Calu3 (cell line): ENCODE measurements around the gene TMEM161A. TPM values are rescaled to one million over a fixed set of nuclear protein-coding genes. Genes with fewer than 3 reads are reported as not detected.

Experiments
- BruUV-seq: library from RNA; stranded (reverse); fragments of 400-500 nt; replicated peaks from 2 replicates; lab custom pipeline; 2021; lab: Mats Ljungman, UMichigan
- CTCF ChIA-PET: fragments of 300-600 bp; sonication (Branson Sonifier 250); formaldehyde crosslinking; loops from one replicate; lab custom pipeline; 2022; ENCODE audit warnings: antibody characterized with exemption; lab: Charles Lee
- DNase-seq: peaks from one replicate; pipeline ENCODE4 v3.0.0; 2022
- H3K27ac Mint-ChIP-seq: one replicate; pipeline ENCODE4 v1.8.0; 2022; ENCODE audit warnings: mixed read lengths; ENCODE audit not compliant: unreplicated experiment
- H3K27me3 Mint-ChIP-seq: one replicate; pipeline ENCODE4 v1.8.0; 2022; ENCODE audit warnings: mixed read lengths; ENCODE audit not compliant: unreplicated experiment
- H3K36me3 Mint-ChIP-seq: one replicate; pipeline ENCODE4 v1.8.0; 2022; ENCODE audit warnings: mild to moderate bottlenecking, moderate library complexity, mixed read lengths; ENCODE audit not compliant: insufficient read depth, unreplicated experiment
- H3K4me1 Mint-ChIP-seq: one replicate; pipeline ENCODE4 v1.8.0; 2022; ENCODE audit warnings: mild to moderate bottlenecking, low read depth, mixed read lengths; ENCODE audit not compliant: unreplicated experiment
- H3K4me3 Mint-ChIP-seq: one replicate; pipeline ENCODE4 v1.8.0; 2022; ENCODE audit warnings: mild to moderate bottlenecking, low read depth, moderate library complexity, mixed read lengths; ENCODE audit not compliant: unreplicated experiment
- H3K9me3 Mint-ChIP-seq: one replicate; pipeline ENCODE4 v1.8.0; 2022; ENCODE audit warnings: low read depth, mixed read lengths; ENCODE audit not compliant: unreplicated experiment
- intact Hi-C: fragments of 100-400 bp; cut with micrococcal nuclease; formaldehyde crosslinking; loops from one replicate; pipeline ENCODE4 v1.10.0; 2022; ENCODE audit not compliant: unreplicated experiment
- total RNA-seq: library from RNA; stranded (reverse); gene quantifications from 2 replicates; pipeline ENCODE4 v1.2.3, GENCODE V29; 2022
- TF ChIP-seq, protein P1 (sequence below): fragments of 200-600 bp; IDR thresholded peaks from one replicate; pipeline ENCODE4 v1.8.0; 2022; ENCODE audit warnings: antibody characterized with exemption; ENCODE audit not compliant: unreplicated experiment

The TMEM161A gene
- total RNA-seq, 1 experiment from 2014 or later, result 28.9 TPM

DNA sequence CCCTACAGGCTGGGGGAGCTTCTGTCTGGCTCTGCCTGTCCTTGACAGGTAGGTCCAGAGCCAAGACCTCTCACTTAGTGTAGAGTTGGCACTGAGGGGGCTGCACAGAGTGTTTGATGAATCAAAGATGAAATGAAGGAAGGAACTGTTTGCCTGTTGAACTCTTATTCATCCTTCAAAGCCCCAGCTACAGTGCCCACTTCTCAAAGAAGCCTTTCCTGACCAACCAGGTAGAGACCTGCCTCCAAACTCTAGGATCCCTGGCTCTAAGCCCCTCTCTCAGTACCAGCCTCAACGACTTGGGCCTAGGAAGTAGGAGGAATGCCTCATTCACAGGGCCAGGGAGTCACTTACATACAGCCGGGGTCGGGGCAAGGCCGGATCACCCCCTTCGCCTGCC, 9.1 kb upstream of the TMEM161A start:
- intact Hi-C loops, result loop anchor here (10.0 kb wide), 1 partner anchor 77 kb away; no protein-coding TSS in a partner anchor
- H3K27me3 Mint-ChIP-seq, result no peaks in the 10 kb centered on the region

DNA sequence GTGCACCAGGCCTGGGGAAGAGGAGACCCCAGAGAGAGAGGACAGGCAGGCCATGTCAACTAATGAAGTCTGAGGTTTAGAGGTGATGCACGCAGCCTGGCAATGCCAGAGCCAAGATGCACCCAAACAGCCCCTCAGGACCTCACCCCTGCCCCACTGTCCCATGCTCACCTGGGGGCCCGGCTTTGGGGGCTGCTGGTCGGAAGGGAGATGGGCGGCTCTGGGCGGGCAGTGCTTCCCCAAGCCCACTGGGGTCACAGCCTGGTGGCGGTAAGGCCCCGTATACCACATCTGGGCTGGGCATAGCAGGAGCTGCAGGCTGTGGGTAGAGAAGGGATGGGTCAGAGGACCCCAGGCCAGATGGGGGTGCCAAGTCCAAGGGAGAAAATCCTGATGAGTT, 8.6 kb upstream of the TMEM161A start:
- CTCF ChIA-PET, result no interaction called here
- Mint-ChIP-seq H3K9me3 (no peaks in the 10 kb centered on the region), H3K4me3 (no peak overlapping the region), H3K4me1 (no peaks in the 10 kb centered on the region), H3K36me3 (no peaks in the 10 kb centered on the region), H3K27ac (no peak overlapping the region), H3K27me3 (no peaks in the 10 kb centered on the region)
- no peak for DNase-seq
- BruUV-seq, result no TSS peak
- intact Hi-C loops, result loop anchor here (10.0 kb wide), 1 partner anchor 78 kb away; no protein-coding TSS in a partner anchor
- TF ChIP-seq, protein P1, sequence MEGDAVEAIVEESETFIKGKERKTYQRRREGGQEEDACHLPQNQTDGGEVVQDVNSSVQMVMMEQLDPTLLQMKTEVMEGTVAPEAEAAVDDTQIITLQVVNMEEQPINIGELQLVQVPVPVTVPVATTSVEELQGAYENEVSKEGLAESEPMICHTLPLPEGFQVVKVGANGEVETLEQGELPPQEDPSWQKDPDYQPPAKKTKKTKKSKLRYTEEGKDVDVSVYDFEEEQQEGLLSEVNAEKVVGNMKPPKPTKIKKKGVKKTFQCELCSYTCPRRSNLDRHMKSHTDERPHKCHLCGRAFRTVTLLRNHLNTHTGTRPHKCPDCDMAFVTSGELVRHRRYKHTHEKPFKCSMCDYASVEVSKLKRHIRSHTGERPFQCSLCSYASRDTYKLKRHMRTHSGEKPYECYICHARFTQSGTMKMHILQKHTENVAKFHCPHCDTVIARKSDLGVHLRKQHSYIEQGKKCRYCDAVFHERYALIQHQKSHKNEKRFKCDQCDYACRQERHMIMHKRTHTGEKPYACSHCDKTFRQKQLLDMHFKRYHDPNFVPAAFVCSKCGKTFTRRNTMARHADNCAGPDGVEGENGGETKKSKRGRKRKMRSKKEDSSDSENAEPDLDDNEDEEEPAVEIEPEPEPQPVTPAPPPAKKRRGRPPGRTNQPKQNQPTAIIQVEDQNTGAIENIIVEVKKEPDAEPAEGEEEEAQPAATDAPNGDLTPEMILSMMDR, result no peak

More for the DNA sequence above, 9.1 kb upstream of the TMEM161A start:
- no peak for DNase-seq
- TF ChIP-seq, protein P1, result no peak
- Mint-ChIP-seq H3K4me1 (no peaks in the 10 kb centered on the region), H3K4me3 (no peak overlapping the region), H3K27ac (no peak overlapping the region), H3K36me3 (no peaks in the 10 kb centered on the region), H3K9me3 (no peaks in the 10 kb centered on the region)
- BruUV-seq, result no TSS peak
- CTCF ChIA-PET, result interaction anchor here (1.6 kb wide), 1 partner anchor 77 kb away, joined by 4 read pairs; no protein-coding TSS in a partner anchor

DNA sequence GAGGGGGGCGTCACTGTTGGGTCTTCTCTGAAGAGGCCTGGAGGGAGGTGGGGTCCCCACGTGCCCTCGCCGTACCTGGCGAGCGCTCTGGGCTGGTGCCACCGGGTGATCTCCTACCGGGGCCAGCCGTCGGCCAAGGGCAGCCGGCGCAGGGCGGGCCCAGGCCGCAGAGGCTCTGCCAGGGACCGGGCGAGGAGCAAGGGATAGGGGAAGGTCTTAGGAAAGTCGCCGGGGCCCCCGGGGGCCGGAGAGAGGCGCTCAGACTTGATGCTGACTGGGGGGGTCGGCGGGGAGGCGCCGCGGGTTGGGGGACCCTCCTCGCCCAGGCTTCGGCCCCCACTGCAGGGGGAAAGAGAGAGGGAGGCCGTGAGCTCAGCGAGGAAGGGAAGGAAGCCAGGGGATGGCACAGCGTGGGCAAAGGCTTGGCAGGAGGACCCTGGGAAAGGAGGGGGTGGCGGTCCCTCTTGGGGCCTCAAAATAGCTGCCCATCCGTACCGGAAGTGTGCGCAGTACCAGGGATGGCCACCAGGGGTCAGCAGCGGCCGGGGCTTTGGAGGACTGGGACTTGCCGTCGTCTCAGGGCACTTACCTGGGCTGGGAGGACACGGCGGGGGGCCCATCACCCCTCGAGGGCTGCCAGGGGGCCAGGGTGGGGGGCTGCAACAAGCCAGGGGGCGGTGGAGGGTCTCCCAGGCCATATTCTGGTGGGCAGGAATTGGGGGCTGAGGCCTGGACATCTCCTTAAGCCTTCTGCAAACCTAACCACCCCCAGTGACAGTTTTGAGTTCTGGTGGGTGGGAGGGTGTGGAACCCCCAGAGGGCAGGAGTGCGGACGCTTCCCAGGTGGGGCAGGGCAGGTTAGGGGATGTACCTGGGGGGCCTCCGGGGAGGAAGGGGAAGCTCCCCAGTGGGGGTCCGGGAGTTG, 7.7 kb upstream of the TMEM161A start:
- intact Hi-C loops, result loop anchor here (10.0 kb wide), 1 partner anchor 79 kb away; no protein-coding TSS in a partner anchor
- Mint-ChIP-seq H3K36me3 (no peaks in the 10 kb centered on the region), H3K4me3 (no peak overlapping the region), H3K27ac (no peak overlapping the region), H3K9me3 (no peaks in the 10 kb centered on the region), H3K27me3 (no peaks in the 10 kb centered on the region), H3K4me1 (no peaks in the 10 kb centered on the region)
- TF ChIP-seq, protein P1, result peak; percentile 67
- CTCF ChIA-PET, result interaction anchor here (0.5 to 0.9 kb wide), 3 partner anchors 29 to 344 kb away, joined by 3 to 8 read pairs (median 3); no protein-coding TSS in a partner anchor
- BruUV-seq, result no TSS peak
- DNase-seq, result peak; percentile 84

DNA sequence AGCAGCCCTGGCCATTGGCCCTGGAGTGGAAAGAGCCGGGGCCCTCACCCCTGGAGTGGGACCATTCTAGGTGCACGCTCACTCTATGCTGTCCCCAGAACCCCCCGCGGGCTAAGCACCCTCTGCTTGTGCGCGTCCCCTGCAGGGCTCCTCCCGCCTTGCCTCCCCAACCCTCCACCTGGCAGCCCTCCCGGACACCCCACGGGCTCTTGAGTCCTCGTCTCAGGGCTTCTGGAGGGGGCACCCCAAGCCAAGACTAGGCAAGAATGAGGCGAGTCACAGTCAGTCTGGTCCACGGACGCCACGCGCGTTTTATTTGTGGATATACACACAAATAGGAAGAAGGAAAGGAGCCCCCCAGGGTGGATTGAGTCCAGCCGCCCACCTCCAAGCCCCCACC, 7.0 kb upstream of the TMEM161A start:
- DNase-seq, result no peak
- H3K4me3 Mint-ChIP-seq, result no peak overlapping the region
- BruUV-seq, result no TSS peak
- H3K36me3 Mint-ChIP-seq, result no peaks in the 10 kb centered on the region
- H3K9me3 Mint-ChIP-seq, result no peaks in the 10 kb centered on the region
- no peaks in the 10 kb centered on the region for H3K27me3 Mint-ChIP-seq
- no peak overlapping the region for H3K27ac Mint-ChIP-seq
- TF ChIP-seq, protein P1, result no peak
- intact Hi-C loops, result loop anchor here (10.0 kb wide), 1 partner anchor 80 kb away; no protein-coding TSS in a partner anchor
- CTCF ChIA-PET, result interaction anchor here (0.5 to 0.9 kb wide), 3 partner anchors 29 to 345 kb away, joined by 3 to 8 read pairs (median 3); no protein-coding TSS in a partner anchor
- no peaks in the 10 kb centered on the region for H3K4me1 Mint-ChIP-seq
